Right ventricle myocardium inferior (tissue), 1 donor: ENCODE measurements around the gene WFDC10B. TPM values are rescaled to one million over a fixed set of nuclear protein-coding genes. Genes with fewer than 3 reads are reported as not detected.
"Not testable (repeated sequence)": the region's sequence is repeated elsewhere in the genome, so short reads cannot be mapped to it uniquely, and the experiment has no call there.

Source experiments
- ATAC-seq: fragments of 200-7000 bp; cut with Tn5 transposase; one replicate; pipeline ENCODE4 v1.9.1; 2020; ENCODE audit warnings: mild to moderate bottlenecking, moderate library complexity
- DNase-seq: peaks from one replicate; pipeline ENCODE4 v3.0.0; 2021; ENCODE audit errors: missing footprints
- intact Hi-C: fragments of 100-400 bp; cut with DNase I; formaldehyde crosslinking; loops from one replicate; pipeline ENCODE4 v1.11.0; 2022
- microRNA-seq: library from miRNA; unstranded; fragments of <30 nt; microRNA quantifications from one replicate; pipeline ENCODE4 v1.2.0, GENCODE V29; 2020
- total RNA-seq: library from RNA; stranded (reverse); fragmentation: NEBNext Ultra II Directional; extraction: Animal tissue kit (Norgen Biotek cat#: 25700); gene quantifications from one replicate; pipeline ENCODE4 v1.2.1, GENCODE V29; 2021
- donor health status: DM: no; HTN: yes; CAD: no; lungs with severe emphysema.

WFDC10B gene
- total RNA-seq, 1 donor from 2014 or later = not detected

DNA sequence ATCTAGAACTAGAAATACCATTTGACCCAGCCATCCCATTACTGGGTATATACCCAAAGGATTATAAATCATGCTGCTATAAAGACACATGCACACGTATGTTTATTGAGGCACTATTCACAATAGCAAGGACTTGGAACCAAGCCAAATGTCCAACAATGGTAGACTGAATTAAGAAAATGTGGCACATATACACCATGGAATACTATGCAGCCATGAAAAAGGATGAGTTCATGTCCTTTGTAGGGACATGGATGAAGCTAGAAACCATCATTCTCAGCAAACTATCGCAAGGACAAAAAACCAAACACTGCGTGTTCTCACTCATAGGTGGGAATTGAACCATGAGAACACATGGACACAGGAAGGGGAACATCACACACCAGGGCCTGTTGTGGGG, 47.8 kb downstream of the WFDC10B start:
- ATAC-seq, intact Hi-C loops: not testable (repeated sequence)

DNA sequence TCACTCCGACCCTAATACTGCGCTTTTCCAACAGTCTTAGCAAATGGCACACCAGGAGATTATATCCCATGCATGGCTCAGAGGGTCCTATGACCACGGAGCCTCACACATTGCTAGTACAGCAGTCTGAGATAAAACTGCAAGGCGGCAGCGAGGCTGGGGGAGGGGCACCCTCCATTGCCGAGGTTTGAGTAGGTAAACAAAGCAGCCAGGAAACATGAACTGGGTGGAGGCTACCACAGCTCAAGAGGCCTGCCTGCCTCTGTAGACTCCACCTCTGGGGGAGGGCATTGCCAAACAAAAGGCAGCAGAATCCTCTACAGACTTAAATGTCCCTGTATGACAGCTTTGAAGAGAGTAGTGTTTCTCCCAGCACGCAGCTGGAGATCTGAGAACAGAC, 53.1 kb downstream of the WFDC10B start:
- ATAC-seq, intact Hi-C loops, DNase-seq: not testable (repeated sequence)

More for the DNA sequence above, 47.8 kb downstream of the WFDC10B start:
- DNase-seq = not testable (repeated sequence)

GRCh38 chr20:45649312-45649863, 55.4 kb downstream of the WFDC10B start:
- no peak for DNase-seq
- intact Hi-C loops = no loop called here
- no peak for ATAC-seq

- intact Hi-C loops = no loop called here
- ATAC-seq = no peak
- DNase-seq = no peak
These were observed 57.3 kb downstream of the WFDC10B start for GRCh38 chr20:45647441-45648050.

DNA sequence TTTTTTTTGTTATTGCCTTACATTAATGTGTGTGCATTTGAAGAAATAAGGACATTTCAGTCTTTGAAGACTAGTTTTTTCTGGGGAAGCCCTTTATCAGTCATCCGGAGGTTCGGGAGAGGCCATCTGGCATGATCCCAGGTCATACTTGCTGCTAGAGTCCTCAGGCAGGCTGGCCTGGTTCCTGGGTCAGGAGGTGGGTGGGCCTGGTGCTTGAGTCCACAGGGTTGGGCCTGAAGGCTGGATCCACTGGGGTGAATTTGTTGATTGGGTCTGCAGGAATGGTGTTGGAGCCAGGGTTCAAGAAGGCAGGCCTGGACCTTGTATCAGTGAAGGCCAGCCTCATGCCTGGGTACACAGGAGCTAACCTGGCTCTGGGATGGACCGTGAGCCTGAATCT, 57.9 kb downstream of the WFDC10B start:
- no peak for DNase-seq
- no peak for ATAC-seq
- intact Hi-C loops = no loop called here

GRCh38 chr20:45645869-45646268, 59.0 kb downstream of the WFDC10B start:
- ATAC-seq, intact Hi-C loops, DNase-seq: not testable (repeated sequence)

GRCh38 chr20:45641076-45641475, 63.7 kb downstream of the WFDC10B start:
- DNase-seq, intact Hi-C loops, ATAC-seq: not testable (repeated sequence)

GRCh38 chr20:45639687-45640086, 65.1 kb downstream of the WFDC10B start:
- intact Hi-C loops = no loop called here
- DNase-seq (no peak), ATAC-seq (no peak)

GRCh38 chr20:45636513-45636912, 68.3 kb downstream of the WFDC10B start:
- ATAC-seq = no peak
- DNase-seq = no peak
- intact Hi-C loops = no loop called here

Small RNA genes lying within 50 kb of the gene (microRNA-seq; reads per million reads assigned to microRNA genes)
- gene MIR3617 = not detected

Other genes with a start within 250 kb of the WFDC10B start
- gene WFDC2, start 235.3 kb downstream of the WFDC10B start, total RNA-seq = 0.95 TPM
- gene SPINT3, start 189.4 kb downstream of the WFDC10B start, total RNA-seq = not detected
- gene WFDC6, start 165.5 kb downstream of the WFDC10B start, total RNA-seq = not detected
- not detected for gene EPPIN, start 157.6 kb downstream of the WFDC10B start, total RNA-seq
- gene WFDC8, start 125.7 kb downstream of the WFDC10B start, total RNA-seq = not detected
- not detected for gene WFDC10A, start 75.3 kb downstream of the WFDC10B start, total RNA-seq
- not detected for gene WFDC9, start 73.7 kb downstream of the WFDC10B start, total RNA-seq
- not detected for gene WFDC11, start 34.8 kb downstream of the WFDC10B start, total RNA-seq
- gene WFDC13, start 3.0 kb downstream of the WFDC10B start, total RNA-seq = not detected
- not detected for gene SPINT4, start 17.3 kb upstream of the WFDC10B start, total RNA-seq
- 1.1 TPM for gene WFDC3, start 86.9 kb upstream of the WFDC10B start, total RNA-seq
- 12.4 TPM for gene DNTTIP1, start 86.9 kb upstream of the WFDC10B start, total RNA-seq
- gene UBE2C, start 107.6 kb upstream of the WFDC10B start, total RNA-seq = 1.7 TPM
- gene TNNC2, start 122.3 kb upstream of the WFDC10B start, total RNA-seq = not detected
- 22.5 TPM for gene SNX21, start 128.8 kb upstream of the WFDC10B start, total RNA-seq
- 29.4 TPM for gene ACOT8, start 152.4 kb upstream of the WFDC10B start, total RNA-seq
- 2.1 TPM for gene ZSWIM3, start 152.6 kb upstream of the WFDC10B start, total RNA-seq
- 11.4 TPM for gene ZSWIM1, start 176.2 kb upstream of the WFDC10B start, total RNA-seq
- gene SPATA25, start 182.6 kb upstream of the WFDC10B start, total RNA-seq = 2.0 TPM
- gene NEURL2, start 186.2 kb upstream of the WFDC10B start, total RNA-seq = 5.0 TPM
- 113 TPM for gene CTSA, start 186.3 kb upstream of the WFDC10B start, total RNA-seq
- gene PLTP, start 207.1 kb upstream of the WFDC10B start, total RNA-seq = 156 TPM
- 22.5 TPM for gene PCIF1, start 229.7 kb upstream of the WFDC10B start, total RNA-seq